ENCODE data around the gene CA6.

CA6 gene

GRCh38 chr1:8943498-8944405 lies 1.9 kb upstream of the CA6 start:
- no peak overlapping the region for H3K4me3 ChIP-seq (ENCODE audit: low read depth, low read length)
- in situ Hi-C loops (cut with HindIII; ENCODE audit: low sequenced_read_pairs): no loop called here
- no peak for DNase-seq (ENCODE audit: low read depth)
- TF ChIP-seq CTCF (IDR thresholded peaks at IDR 0.05; ENCODE audit: low read depth, low read length, missing control alignments): no peak

GRCh38 chr1:8947127-8947691 lies 1.5 kb downstream of the CA6 start:
- no peak for TF ChIP-seq CTCF (IDR thresholded peaks at IDR 0.05; ENCODE audit: low read depth, low read length, missing control alignments)
- no peak for DNase-seq (ENCODE audit: low read depth)
- H3K4me3 ChIP-seq (ENCODE audit: low read depth, low read length): no peak overlapping the region
- in situ Hi-C loops (cut with HindIII; ENCODE audit: low sequenced_read_pairs): no loop called here

- no peak for DNase-seq (ENCODE audit: low read depth)
- no peak overlapping the region for H3K4me3 ChIP-seq (ENCODE audit: low read depth, low read length)
- TF ChIP-seq CTCF (IDR thresholded peaks at IDR 0.05; ENCODE audit: low read depth, low read length, missing control alignments): no peak
- in situ Hi-C loops (cut with HindIII; ENCODE audit: low sequenced_read_pairs): no loop called here
Observed at GRCh38 chr1:8950309-8950708, 4.6 kb downstream of the CA6 start.

- no peak for DNase-seq (ENCODE audit: low read depth)
- in situ Hi-C loops (cut with HindIII; ENCODE audit: low sequenced_read_pairs): no loop called here
- no peak overlapping the region for H3K4me3 ChIP-seq (ENCODE audit: low read depth, low read length)
- no peak for TF ChIP-seq CTCF (IDR thresholded peaks at IDR 0.05; ENCODE audit: low read depth, low read length, missing control alignments)
Observed at GRCh38 chr1:8951231-8951630, 5.6 kb downstream of the CA6 start.

GRCh38 chr1:8955406-8955805 lies 9.7 kb downstream of the CA6 start:
- no peak for DNase-seq (ENCODE audit: low read depth)
- TF ChIP-seq CTCF (IDR thresholded peaks at IDR 0.05; ENCODE audit: low read depth, low read length, missing control alignments): no peak
- no peak overlapping the region for H3K4me3 ChIP-seq (ENCODE audit: low read depth, low read length)
- in situ Hi-C loops (cut with HindIII; ENCODE audit: low sequenced_read_pairs): no loop called here

- no peak overlapping the region for H3K4me3 ChIP-seq (ENCODE audit: low read depth, low read length)
- no peak for TF ChIP-seq CTCF (IDR thresholded peaks at IDR 0.05; ENCODE audit: low read depth, low read length, missing control alignments)
- no peak for DNase-seq (ENCODE audit: low read depth)
- in situ Hi-C loops (cut with HindIII; ENCODE audit: low sequenced_read_pairs): no loop called here
Observed at GRCh38 chr1:8956461-8957349, 11.0 kb downstream of the CA6 start.

All from astrocyte of the cerebellum (primary cell).